Measurements from ENCODE around the gene ZNF488.

The ZNF488 gene

GRCh38 chr10:47365431-47366180 is 18.5 kb downstream of the ZNF488 start:
- DNase-seq = no peak

- DNase-seq = no peak
Measured at GRCh38 chr10:47364911-47365310, 19.2 kb downstream of the ZNF488 start.

GRCh38 chr10:47364366-47364765 is 19.7 kb downstream of the ZNF488 start:
- DNase-seq = no peak

DNA sequence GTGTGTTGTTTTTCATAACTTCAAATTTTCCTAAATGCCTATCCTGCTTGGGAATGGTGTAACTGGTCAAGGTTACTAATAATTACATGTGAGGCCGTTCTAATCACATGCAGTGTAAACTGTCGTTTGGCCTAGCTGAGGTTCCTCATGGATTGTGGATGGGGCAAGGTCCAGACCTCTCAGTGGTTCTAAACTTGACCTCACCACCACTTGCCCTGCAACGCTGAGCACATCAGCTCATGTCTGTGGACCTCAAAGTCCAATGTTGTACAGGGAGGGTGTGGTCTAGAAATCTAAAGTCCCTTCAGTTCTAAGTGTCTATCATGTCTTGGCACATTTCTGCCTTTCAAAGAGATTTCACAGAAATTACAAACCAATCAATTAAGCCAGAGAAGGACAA is 20.3 kb downstream of the ZNF488 start:
- DNase-seq = no peak

- DNase-seq = no peak
Measured at GRCh38 chr10:47362199-47362598, 21.9 kb downstream of the ZNF488 start.

- DNase-seq = no peak
Measured at GRCh38 chr10:47361293-47361692, 22.8 kb downstream of the ZNF488 start.

DNA sequence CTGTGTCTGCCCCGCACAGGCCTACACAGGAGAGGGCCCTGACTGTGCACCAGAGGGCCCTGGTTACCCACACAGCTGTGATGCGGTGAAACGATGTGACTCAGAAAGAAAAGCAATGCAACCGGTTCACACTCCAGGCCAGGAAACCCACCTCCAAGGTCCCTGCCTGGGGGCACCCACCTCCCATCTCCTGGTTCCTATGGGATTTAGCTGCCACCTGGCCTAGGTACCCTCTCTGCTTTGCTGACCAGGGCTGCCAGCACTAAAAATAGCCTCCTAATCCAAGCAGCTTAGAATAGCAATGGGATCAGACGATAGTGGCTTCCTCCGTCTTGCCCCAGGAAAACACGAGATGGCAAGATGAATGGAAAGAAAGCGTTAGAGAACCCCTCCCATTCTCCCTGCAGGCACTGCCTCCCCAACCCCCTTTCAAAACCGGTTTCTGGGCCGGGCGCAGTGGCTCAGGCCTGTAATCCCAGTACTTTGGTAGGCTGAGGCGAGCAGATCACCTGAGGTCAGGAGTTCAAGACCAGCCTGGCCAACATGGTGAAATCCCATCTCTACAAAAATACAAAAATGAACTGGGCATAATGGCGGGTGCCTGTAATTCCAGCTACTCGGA is 23.6 kb downstream of the ZNF488 start:
- DNase-seq = no peak

DNA sequence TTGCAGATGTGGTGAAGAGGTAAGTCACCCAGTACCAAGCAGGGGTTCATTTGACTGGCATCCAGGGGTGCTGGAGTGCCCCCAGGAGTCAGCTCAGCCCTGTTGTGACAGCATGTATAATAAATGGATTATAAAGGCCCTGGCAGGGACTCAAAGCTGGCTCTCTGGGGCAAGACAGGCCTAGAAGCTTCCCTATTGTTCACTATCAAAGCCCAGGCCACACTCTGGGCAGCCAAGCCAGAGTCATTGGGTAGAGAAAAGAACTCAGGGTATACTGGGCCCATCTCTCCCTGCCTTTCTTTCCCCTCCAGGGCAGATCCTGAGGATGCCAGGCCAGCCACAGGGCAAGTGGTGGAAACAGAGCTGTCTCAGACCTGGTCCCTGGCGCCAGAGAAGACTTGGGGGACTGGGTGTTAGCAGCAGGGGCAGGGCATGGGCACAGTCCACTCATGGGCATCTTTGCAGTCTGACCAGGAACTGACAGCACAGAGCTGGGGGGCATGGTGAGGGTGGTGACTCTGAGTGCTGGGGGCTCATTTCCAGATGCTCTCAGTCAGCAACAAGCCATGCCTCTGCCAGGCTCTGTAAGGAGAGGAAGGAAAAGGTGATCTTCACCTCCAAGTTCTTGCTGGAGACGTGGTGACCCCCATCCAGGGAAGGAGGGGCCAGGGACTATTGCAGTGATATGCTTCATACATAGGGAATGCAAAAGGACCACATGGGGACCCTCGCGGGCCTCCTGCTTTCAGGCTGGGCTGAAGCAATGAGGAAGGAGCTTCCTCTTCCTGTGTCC is 24.3 kb downstream of the ZNF488 start:
- DNase-seq = no peak

GRCh38 chr10:47359101-47359500 is 25.0 kb downstream of the ZNF488 start:
- no peak for DNase-seq

GRCh38 chr10:47358457-47358856 is 25.6 kb downstream of the ZNF488 start:
- DNase-seq = no peak

DNA sequence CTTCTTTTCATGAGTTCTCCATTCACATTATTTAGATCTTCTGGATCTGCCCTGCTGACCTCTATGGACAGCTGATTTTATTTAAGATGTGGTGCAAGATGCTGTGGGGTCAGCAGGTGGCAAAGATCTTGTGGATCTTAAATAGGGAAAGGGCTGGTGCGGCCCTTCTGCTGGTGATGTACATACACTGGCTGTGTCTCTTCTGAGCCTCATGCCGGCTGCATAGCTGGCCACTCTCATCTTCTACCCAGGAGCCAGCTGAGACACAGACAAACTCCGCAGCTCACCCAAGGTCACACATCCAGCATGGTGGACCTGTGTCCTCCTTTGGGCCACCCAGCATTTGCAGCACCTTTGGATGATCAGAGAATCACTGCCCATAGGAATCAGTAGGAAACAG is 26.2 kb downstream of the ZNF488 start:
- no peak for DNase-seq

- DNase-seq = no peak
Measured at GRCh38 chr10:47357131-47357582, 26.9 kb downstream of the ZNF488 start.

GRCh38 chr10:47356708-47357107 is 27.4 kb downstream of the ZNF488 start:
- DNase-seq = no peak

GRCh38 chr10:47354900-47355299 is 29.2 kb downstream of the ZNF488 start:
- no peak for DNase-seq

GRCh38 chr10:47354165-47354564 is 29.9 kb downstream of the ZNF488 start:
- DNase-seq = no peak

DNA sequence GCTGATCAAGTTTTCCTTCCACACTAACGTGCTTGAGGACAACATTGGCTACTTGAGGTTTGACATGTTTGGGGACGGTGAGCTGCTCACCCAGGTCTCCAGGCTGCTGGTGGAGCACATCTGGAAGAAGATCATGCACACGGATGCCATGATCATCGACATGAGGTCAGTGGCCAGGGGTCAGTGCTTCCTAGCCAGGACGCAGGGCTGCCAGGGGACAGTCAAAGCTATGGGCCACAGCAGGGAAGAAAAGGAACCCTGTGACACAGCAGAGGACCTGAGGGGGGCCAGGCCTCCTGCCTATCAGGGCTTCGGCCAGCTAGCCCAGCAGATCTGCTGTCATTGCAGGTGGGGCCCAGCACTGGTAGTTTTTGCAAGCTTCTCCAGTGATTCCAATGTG is 30.7 kb downstream of the ZNF488 start:
- DNase-seq = no peak

DNA sequence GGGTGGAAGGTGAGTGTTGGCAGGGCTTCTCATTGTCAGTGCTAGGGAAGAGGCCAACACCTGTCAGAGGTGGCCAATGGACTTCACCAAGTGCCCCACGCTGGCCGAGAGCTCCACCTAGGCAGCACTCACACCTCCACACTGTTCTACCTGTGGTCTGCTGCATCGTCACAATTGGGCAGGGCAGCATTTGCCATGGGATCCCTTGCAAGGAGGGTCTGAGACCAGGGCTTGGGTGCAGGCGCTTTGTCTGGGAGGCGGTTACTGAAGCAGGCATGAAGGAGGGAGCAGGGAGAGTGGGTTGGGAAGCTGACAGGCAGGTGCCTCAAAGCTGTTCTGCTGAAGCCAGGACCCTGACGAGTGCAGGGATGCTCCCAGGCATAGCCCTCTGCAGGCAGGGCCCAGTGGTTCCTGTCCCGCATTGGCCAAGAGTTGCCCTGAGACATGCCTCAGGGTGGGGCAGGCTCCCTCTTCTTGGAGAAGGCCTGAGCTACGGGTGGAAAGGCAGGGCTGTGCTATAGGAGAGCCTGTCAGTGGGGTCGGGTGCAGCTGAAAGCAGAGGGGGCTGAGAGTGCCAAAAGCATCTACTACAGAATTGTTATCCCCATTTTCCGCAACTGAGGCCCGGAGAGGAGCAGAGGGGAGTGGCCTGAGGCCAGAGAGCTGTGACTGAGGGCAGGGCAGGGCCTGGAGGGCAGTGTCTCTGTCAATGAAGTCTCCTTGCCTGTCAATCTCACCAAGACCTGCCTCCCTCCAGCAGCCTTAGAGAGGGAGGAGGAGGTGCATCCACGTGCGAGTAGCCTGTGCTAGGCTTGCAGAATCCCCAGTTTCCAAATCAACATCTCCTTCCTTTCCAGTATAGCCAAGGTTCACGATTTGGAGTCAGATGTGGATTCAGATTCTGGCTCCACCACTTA is 31.9 kb downstream of the ZNF488 start:
- no peak for DNase-seq

DNA sequence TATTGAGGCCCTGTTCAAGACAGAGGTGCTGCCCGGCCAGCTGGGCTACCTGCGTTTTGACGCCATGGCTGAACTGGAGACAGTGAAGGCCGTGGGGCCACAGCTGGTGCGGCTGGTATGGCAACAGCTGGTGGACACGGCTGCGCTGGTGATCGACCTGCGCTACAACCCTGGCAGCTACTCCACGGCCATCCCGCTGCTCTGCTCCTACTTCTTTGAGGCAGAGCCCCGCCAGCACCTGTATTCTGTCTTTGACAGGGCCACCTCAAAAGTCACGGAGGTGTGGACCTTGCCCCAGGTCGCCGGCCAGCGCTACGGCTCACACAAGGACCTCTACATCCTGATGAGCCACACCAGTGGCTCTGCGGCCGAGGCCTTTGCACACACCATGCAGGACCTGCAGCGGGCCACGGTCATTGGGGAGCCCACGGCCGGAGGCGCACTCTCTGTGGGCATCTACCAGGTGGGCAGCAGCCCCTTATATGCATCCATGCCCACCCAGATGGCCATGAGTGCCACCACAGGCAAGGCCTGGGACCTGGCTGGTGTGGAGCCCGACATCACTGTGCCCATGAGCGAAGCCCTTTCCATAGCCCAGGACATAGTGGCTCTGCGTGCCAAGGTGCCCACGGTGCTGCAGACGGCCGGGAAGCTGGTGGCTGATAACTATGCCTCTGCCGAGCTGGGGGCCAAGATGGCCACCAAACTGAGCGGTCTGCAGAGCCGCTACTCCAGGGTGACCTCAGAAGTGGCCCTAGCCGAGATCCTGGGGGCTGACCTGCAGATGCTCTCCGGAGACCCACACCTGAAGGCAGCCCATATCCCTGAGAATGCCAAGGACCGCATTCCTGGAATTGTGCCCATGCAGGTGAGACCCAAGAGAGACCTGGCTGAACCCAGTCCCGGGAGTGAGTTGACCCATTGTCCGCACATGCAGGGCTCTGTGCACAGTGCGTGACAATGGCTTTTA is 33.1 kb downstream of the ZNF488 start:
- no peak for DNase-seq

- no peak for DNase-seq
Measured at GRCh38 chr10:47349941-47350371, 34.1 kb downstream of the ZNF488 start.

DNA sequence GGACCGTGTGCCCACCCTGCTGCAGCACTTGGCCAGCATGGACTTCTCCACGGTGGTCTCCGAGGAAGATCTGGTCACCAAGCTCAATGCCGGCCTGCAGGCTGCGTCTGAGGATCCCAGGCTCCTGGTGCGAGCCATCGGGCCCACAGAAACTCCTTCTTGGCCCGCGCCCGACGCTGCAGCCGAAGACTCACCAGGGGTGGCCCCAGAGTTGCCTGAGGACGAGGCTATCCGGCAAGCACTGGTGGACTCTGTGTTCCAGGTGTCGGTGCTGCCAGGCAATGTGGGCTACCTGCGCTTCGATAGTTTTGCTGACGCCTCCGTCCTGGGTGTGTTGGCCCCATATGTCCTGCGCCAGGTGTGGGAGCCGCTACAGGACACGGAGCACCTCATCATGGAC is 34.6 kb downstream of the ZNF488 start:
- no peak for DNase-seq

DNA sequence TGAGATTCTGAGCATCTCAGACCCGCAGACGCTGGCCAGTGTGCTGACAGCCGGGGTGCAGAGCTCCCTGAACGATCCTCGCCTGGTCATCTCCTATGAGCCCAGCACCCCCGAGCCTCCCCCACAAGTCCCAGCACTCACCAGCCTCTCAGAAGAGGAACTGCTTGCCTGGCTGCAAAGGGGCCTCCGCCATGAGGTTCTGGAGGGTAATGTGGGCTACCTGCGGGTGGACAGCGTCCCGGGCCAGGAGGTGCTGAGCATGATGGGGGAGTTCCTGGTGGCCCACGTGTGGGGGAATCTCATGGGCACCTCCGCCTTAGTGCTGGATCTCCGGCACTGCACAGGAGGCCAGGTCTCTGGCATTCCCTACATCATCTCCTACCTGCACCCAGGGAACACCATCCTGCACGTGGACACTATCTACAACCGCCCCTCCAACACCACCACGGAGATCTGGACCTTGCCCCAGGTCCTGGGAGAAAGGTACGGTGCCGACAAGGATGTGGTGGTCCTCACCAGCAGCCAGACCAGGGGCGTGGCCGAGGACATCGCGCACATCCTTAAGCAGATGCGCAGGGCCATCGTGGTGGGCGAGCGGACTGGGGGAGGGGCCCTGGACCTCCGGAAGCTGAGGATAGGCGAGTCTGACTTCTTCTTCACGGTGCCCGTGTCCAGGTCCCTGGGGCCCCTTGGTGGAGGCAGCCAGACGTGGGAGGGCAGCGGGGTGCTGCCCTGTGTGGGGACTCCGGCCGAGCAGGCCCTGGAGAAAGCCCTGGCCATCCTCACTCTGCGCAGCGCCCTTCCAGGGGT is 35.2 kb downstream of the ZNF488 start:
- DNase-seq = no peak

All from kidney glomerular epithelial cell (primary cell).